ENCODE data around the gene PSMA1. TPM values are rescaled to one million over a fixed set of nuclear protein-coding genes. Genes with fewer than 3 reads are reported as not detected.
A peak's percentile ranks its signal among the peaks of the same experiment; 100 is the strongest.
"Not testable (repeated sequence)": the region's sequence is repeated elsewhere in the genome, so short reads cannot be mapped to it uniquely, and the experiment has no call there.

The PSMA1 gene
- 100 to 1,000 TPM in 2 of 4 donors, 10 to 100 TPM in 2; 12.1 to 112 (median 70.4) TPM for total RNA-seq

DNA sequence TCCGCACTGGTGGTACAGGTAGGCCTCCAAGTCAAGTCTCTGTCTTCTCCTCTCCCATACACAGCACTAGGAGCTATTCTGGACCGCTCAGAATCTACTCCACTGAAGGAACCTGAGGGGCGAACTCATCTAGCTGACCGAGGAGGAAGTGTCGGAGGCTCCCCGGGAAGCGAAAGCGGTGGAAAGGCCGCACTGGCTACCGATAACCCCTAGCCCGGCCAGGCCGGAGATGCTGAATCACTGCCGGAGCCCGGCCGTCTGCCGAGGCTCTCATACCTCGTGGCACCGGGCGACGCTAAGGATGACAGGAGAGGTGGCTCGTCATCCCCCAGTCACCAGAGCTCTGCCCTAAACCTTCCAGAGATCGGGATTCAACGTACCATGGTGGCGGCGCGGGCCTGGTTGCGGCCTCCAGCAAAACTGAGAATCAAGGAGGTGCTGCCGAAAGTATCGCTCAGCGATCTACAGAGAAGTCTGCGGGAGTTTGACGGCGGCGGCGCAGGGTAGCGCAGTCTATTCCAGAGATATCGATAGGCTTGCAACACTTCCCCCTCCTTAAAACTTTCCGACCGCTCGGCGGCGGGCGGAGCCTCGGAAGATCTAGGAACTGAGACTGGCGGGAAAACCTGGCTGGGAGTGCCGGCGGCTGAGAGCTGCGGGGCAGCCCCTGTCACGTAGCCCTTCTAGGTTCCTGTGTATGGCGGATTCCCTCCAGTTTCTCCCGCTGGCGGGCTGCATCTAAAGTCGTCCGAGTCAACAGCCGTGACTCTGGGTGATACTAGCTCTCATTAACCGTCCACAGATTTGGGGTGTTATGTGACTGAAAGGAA is at the start of gene PSMA1:
Gene PSMA1, minus strand, starts transcription at position 470 of the 830 bp plus-strand sequence. Its CDS starts 87 bp downstream, at position 383.
- Histone ChIP-seq H3K4me3 (peak within 1 kb of the TSS; percentile 57 to 89 (median 67)), H3K4me1 (peaks cover 6 to 23% (median 18%) of the 10 kb centered on the region in 4 donors), H3K27me3 (no peaks in the 10 kb centered on the region), H3K27ac (peak within 1 kb of the TSS; percentile 87 to 94 (median 90)), H3K9me3 (no peaks in the 10 kb centered on the region), H3K36me3 (peaks cover 0 to 23% (median 8%) of the 10 kb centered on the region in 4 donors)
- 1% methylated on average over 41 of the region's 56 CpGs; no CpG with 5 or more reads in 1 of the 2 donors for WGBS, 2 donors (ENCODE audit: low coverage in 1 of 2)
- peak; percentile 96 for DNase-seq
- TF ChIP-seq, protein P1, sequence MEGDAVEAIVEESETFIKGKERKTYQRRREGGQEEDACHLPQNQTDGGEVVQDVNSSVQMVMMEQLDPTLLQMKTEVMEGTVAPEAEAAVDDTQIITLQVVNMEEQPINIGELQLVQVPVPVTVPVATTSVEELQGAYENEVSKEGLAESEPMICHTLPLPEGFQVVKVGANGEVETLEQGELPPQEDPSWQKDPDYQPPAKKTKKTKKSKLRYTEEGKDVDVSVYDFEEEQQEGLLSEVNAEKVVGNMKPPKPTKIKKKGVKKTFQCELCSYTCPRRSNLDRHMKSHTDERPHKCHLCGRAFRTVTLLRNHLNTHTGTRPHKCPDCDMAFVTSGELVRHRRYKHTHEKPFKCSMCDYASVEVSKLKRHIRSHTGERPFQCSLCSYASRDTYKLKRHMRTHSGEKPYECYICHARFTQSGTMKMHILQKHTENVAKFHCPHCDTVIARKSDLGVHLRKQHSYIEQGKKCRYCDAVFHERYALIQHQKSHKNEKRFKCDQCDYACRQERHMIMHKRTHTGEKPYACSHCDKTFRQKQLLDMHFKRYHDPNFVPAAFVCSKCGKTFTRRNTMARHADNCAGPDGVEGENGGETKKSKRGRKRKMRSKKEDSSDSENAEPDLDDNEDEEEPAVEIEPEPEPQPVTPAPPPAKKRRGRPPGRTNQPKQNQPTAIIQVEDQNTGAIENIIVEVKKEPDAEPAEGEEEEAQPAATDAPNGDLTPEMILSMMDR (IDR thresholded peaks at IDR 0.05): peak; percentile 53 to 91 (median 61)
- TF ChIP-seq POLR2A (IDR thresholded peaks at IDR 0.05): peak; percentile 71
- TF ChIP-seq EP300 (IDR thresholded peaks at IDR 0.05; ENCODE audit: low read depth): no peak
- peak; percentile 77 to 87 (median 79) for TF ChIP-seq POLR2AphosphoS5 (IDR thresholded peaks at IDR 0.05)
- intact Hi-C loops (cut with DNase I; ENCODE audit: low total_unique reads) (loop anchor here (5.0 kb wide), 1 partner anchor 372 kb away; the partner anchor contains the start of gene CYP2R1), in situ Hi-C loops (cut with MboI; ENCODE audit: low pct_ligation_motif_present in 1 of 4, low pct_unique_long_range_greater_than_20kb in 1 of 4, low sequenced_read_pairs in 3 of 4) (loop anchor here in 3 of 4 donors (5.0 to 25.0 kb wide), 3 partner anchors 367 to 375 kb away; partner anchors contain the start of gene CYP2R1 (in 3 of the 3))

DNA sequence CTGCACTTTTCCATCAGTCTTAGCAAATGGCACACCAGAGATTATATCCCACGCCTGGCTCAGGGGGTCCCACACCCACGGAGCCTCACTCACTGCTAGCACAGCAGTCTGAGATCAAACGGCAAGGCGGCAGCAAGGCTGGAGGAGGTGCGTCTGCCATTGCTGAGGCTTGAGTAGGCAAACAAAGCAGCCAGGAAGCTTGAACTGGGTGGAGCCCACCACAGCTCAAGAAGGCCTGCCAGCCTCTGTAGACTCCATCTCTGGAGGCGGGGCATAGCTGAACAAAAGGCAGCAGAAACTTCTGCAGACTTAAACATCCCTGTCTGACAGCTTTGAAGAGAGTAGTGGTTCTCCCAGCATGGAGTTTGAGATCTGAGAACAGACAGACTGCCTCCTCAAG is 49.3 kb upstream of the PSMA1 start:
- H3K27ac ChIP-seq; H3K36me3 ChIP-seq; intact Hi-C loops (cut with DNase I; ENCODE audit: low total_unique reads); H3K4me1 ChIP-seq; H3K27me3 ChIP-seq; H3K9me3 ChIP-seq; H3K4me3 ChIP-seq; DNase-seq: not testable (repeated sequence)
- WGBS, 2 donors (ENCODE audit: low coverage in 1 of 2): 70 to 93% methylated on average over 2 to 6 of the region's 6 CpGs
- in situ Hi-C loops (cut with MboI; ENCODE audit: low pct_ligation_motif_present in 1 of 4, low pct_unique_long_range_greater_than_20kb in 1 of 4, low sequenced_read_pairs in 3 of 4): loop anchor here in 1 of 4 donors (25.0 kb wide), 1 partner anchor 193 kb away; no protein-coding TSS in a partner anchor

DNA sequence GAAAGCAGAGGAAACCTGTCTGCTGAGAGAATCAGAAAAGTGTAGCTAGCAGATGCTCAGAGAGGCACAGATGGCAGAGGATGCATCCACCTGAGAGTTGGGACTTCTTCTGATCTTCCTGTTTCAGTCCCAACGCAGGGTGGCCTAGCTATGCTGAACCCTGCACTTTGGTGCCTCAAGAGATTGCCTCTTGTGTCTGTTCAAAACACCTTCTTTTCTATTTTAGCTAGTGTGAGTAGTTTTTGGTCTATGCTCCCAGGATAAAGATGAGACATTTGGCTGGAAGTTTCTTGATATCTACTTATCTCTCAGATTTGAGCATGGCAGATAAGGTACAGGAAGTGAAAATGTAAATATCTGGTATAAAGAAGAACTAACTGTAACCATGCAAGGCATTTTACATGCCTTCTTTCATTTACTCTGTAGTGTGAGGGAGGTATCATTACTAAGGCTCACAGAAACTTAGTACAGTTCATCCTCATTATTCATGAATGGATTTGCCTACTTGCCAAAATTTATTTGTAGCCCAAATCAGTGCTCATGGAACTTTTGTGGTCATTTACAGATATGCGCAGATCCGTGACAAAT is 47.0 kb upstream of the PSMA1 start:
- no peaks in the 10 kb centered on the region for H3K36me3 ChIP-seq
- no peak overlapping the region for H3K4me3 ChIP-seq
- TF ChIP-seq POLR2AphosphoS5 (IDR thresholded peaks at IDR 0.05) (no peak), POLR2A (IDR thresholded peaks at IDR 0.05) (no peak), EP300 (IDR thresholded peaks at IDR 0.05; ENCODE audit: low read depth) (no peak)
- TF ChIP-seq, protein P1 (IDR thresholded peaks at IDR 0.05): no peak
- intact Hi-C loops (cut with DNase I; ENCODE audit: low total_unique reads): no loop called here
- WGBS, 2 donors (ENCODE audit: low coverage in 1 of 2): 86 to 100% methylated on average over 2 to 3 of the region's 3 CpGs
- no peaks in the 10 kb centered on the region for H3K9me3 ChIP-seq
- in situ Hi-C loops (cut with MboI; ENCODE audit: low pct_ligation_motif_present in 1 of 4, low pct_unique_long_range_greater_than_20kb in 1 of 4, low sequenced_read_pairs in 3 of 4): loop anchor here in 1 of 4 donors (25.0 kb wide), 1 partner anchor 195 kb away; no protein-coding TSS in a partner anchor
- DNase-seq: no peak
- no peaks in the 10 kb centered on the region for H3K4me1 ChIP-seq
- H3K27me3 ChIP-seq: no peaks in the 10 kb centered on the region
- H3K27ac ChIP-seq: no peak overlapping the region

DNA sequence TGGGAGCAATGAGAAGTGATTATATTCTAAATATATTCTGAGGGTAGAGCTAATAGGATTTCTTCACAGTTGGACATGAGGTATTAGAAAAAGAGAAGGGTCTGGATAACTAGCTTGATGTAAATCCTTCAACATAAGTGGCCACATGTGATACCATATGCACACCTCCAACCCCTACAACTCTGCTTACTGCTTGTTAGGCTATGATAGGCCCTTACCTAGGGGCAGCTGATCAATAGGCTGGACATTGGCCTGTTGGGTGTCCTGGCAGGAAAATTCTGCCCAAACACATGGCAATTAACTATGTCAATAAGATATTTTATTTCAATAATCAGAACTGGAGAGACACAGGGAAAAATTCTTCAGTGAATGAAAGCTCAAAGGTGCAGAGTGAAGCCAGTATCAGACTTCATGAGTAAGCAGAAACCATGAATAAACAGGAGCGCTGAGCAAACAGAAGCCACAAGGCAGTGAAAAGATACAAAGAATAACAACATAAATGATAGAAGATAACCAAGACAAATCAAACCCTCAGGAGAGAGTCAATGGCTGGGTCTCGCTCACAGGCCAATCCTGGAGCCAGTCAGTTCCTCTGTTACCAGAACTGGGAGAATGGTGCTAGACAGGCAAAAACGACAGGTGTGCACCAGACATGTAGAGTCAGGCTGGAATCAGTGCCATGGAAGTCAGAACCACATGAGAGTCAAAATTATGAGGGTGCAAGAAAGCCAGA is 46.3 kb upstream of the PSMA1 start:
- no peak for DNase-seq
- Histone ChIP-seq H3K36me3 (no peaks in the 10 kb centered on the region), H3K4me1 (no peaks in the 10 kb centered on the region), H3K4me3 (no peak overlapping the region), H3K27me3 (no peaks in the 10 kb centered on the region), H3K27ac (no peak overlapping the region), H3K9me3 (no peaks in the 10 kb centered on the region)
- intact Hi-C loops (cut with DNase I; ENCODE audit: low total_unique reads): no loop called here
- TF ChIP-seq, protein P1 (IDR thresholded peaks at IDR 0.05): no peak
- TF ChIP-seq POLR2AphosphoS5 (IDR thresholded peaks at IDR 0.05): no peak
- no peak for TF ChIP-seq EP300 (IDR thresholded peaks at IDR 0.05; ENCODE audit: low read depth)
- no peak for TF ChIP-seq POLR2A (IDR thresholded peaks at IDR 0.05)
- in situ Hi-C loops (cut with MboI; ENCODE audit: low pct_ligation_motif_present in 1 of 4, low pct_unique_long_range_greater_than_20kb in 1 of 4, low sequenced_read_pairs in 3 of 4): loop anchor here in 1 of 4 donors (25.0 kb wide), 1 partner anchor 196 kb away; no protein-coding TSS in a partner anchor
- WGBS, 2 donors (ENCODE audit: low coverage in 1 of 2): 80 to 87% methylated on average over 2 to 3 of the region's 3 CpGs

Data from transverse colon (tissue), 4 donors.